ENCODE results near the gene NCDN. TPM values are rescaled to one million over a fixed set of nuclear protein-coding genes. Genes with fewer than 3 reads are reported as not detected.

The NCDN gene
- total RNA-seq, 1 donor from 2014 or later = 21.6 TPM

- H3K9me3 Mint-ChIP-seq (ENCODE audit: unreplicated experiment) = no peaks in the 10 kb centered on the region
- peak within 1 kb of the TSS; percentile 7 for H3K4me3 Mint-ChIP-seq (ENCODE audit: unreplicated experiment)
- TF ChIP-seq CTCF (IDR thresholded peaks at IDR 0.05; ENCODE audit: unreplicated experiment) = no peak
- H3K4me1 Mint-ChIP-seq (ENCODE audit: unreplicated experiment) = peaks cover 24% of the 10 kb centered on the region
- DNase-seq (ENCODE audit: low spot score) = peak; percentile 50
- peaks cover 27% of the 10 kb centered on the region for H3K27me3 Mint-ChIP-seq (ENCODE audit: unreplicated experiment)
- H3K36me3 Mint-ChIP-seq (ENCODE audit: low read depth, unreplicated experiment) = peaks cover 20% of the 10 kb centered on the region
- no peak within 1 kb of the TSS for H3K27ac Mint-ChIP-seq (ENCODE audit: unreplicated experiment)
Measured at GRCh38 chr1:35573198-35574124, 15.9 kb downstream of the NCDN start, which contains the start of gene TFAP2E. TSS of gene TFAP2E (plus strand) at chr1:35573314. CDS start at chr1:35573578, 264 bp downstream.

GRCh38 chr1:35574125-35574654, 16.6 kb downstream of the NCDN start:
- DNase-seq (ENCODE audit: low spot score) = no peak
- H3K27ac Mint-ChIP-seq (ENCODE audit: unreplicated experiment) = no peak overlapping the region
- peak overlapping the region; percentile 31 for H3K4me3 Mint-ChIP-seq (ENCODE audit: unreplicated experiment)
- no peaks in the 10 kb centered on the region for H3K9me3 Mint-ChIP-seq (ENCODE audit: unreplicated experiment)
- H3K27me3 Mint-ChIP-seq (ENCODE audit: unreplicated experiment) = peaks cover 28% of the 10 kb centered on the region
- peaks cover 17% of the 10 kb centered on the region for H3K36me3 Mint-ChIP-seq (ENCODE audit: low read depth, unreplicated experiment)
- peaks cover 25% of the 10 kb centered on the region for H3K4me1 Mint-ChIP-seq (ENCODE audit: unreplicated experiment)
- no peak for TF ChIP-seq CTCF (IDR thresholded peaks at IDR 0.05; ENCODE audit: unreplicated experiment)

- Mint-ChIP-seq H3K4me1 (ENCODE audit: unreplicated experiment) (peaks cover 25% of the 10 kb centered on the region), H3K36me3 (ENCODE audit: low read depth, unreplicated experiment) (peaks cover 17% of the 10 kb centered on the region), H3K27me3 (ENCODE audit: unreplicated experiment) (peaks cover 28% of the 10 kb centered on the region), H3K27ac (ENCODE audit: unreplicated experiment) (peak overlapping the region; percentile 43), H3K9me3 (ENCODE audit: unreplicated experiment) (no peaks in the 10 kb centered on the region), H3K4me3 (ENCODE audit: unreplicated experiment) (peak overlapping the region; percentile 83)
- no peak for DNase-seq (ENCODE audit: low spot score)
- no peak for TF ChIP-seq CTCF (IDR thresholded peaks at IDR 0.05; ENCODE audit: unreplicated experiment)
Measured at GRCh38 chr1:35574655-35575415, 17.2 kb downstream of the NCDN start.

- peak overlapping the region; percentile 43 for H3K27ac Mint-ChIP-seq (ENCODE audit: unreplicated experiment)
- no peak for DNase-seq (ENCODE audit: low spot score)
- H3K27me3 Mint-ChIP-seq (ENCODE audit: unreplicated experiment) = peaks cover 27% of the 10 kb centered on the region
- peaks cover 17% of the 10 kb centered on the region for H3K36me3 Mint-ChIP-seq (ENCODE audit: low read depth, unreplicated experiment)
- H3K9me3 Mint-ChIP-seq (ENCODE audit: unreplicated experiment) = no peaks in the 10 kb centered on the region
- peak overlapping the region; percentile 83 for H3K4me3 Mint-ChIP-seq (ENCODE audit: unreplicated experiment)
- peaks cover 25% of the 10 kb centered on the region for H3K4me1 Mint-ChIP-seq (ENCODE audit: unreplicated experiment)
- no peak for TF ChIP-seq CTCF (IDR thresholded peaks at IDR 0.05; ENCODE audit: unreplicated experiment)
Measured at GRCh38 chr1:35575416-35575958, 17.9 kb downstream of the NCDN start.

Measured in endothelial cell (in vitro differentiated cells).